HL-60/S4 treated with phorbol 12-myristate 13-acetate at 8.2 ng/mL for 4 days and 3 days (cell line): ENCODE data around the gene HDAC1.

Experiments
- in situ Hi-C: fragments of 300-500 bp; cut with MboI; formaldehyde crosslinking; loops from 2 replicates; pipeline ENCODE4 v1.15.0; 2022; ENCODE audit warnings: low sequenced_read_pairs

HDAC1 gene

GRCh38 chr1:32345289-32345827 is 53.5 kb downstream of the HDAC1 start:
- in situ Hi-C loops: no loop called here

GRCh38 chr1:32346532-32347157 is 54.8 kb downstream of the HDAC1 start:
- in situ Hi-C loops: no loop called here

GRCh38 chr1:32349211-32349708 is 57.4 kb downstream of the HDAC1 start:
- in situ Hi-C loops: no loop called here

- in situ Hi-C loops: loop anchor here (25.0 kb wide), 1 partner anchor 139 kb away; the partner anchor contains the start of genes CCDC28B, DCDC2B, EIF3I and IQCC
These were observed 59.0 kb downstream of the HDAC1 start for GRCh38 chr1:32350785-32351398.

GRCh38 chr1:32351399-32352238 is 59.7 kb downstream of the HDAC1 start:
- in situ Hi-C loops: loop anchor here (25.0 kb wide), 1 partner anchor 139 kb away; the partner anchor contains the start of genes CCDC28B, DCDC2B, EIF3I and IQCC

- in situ Hi-C loops: loop anchor here (25.0 kb wide), 1 partner anchor 140 kb away; the partner anchor contains the start of genes CCDC28B, DCDC2B, EIF3I and IQCC
These were observed 60.4 kb downstream of the HDAC1 start for GRCh38 chr1:32352239-32352745.

- in situ Hi-C loops: loop anchor here (25.0 kb wide), 1 partner anchor 141 kb away; the partner anchor contains the start of genes CCDC28B, DCDC2B, EIF3I and IQCC
These were observed 61.0 kb downstream of the HDAC1 start for GRCh38 chr1:32352831-32353383.

GRCh38 chr1:32353431-32353830 is 61.5 kb downstream of the HDAC1 start:
- in situ Hi-C loops: loop anchor here (25.0 kb wide), 1 partner anchor 141 kb away; the partner anchor contains the start of genes CCDC28B, DCDC2B, EIF3I and IQCC

- in situ Hi-C loops: loop anchor here (25.0 kb wide), 1 partner anchor 142 kb away; the partner anchor contains the start of genes CCDC28B, DCDC2B, EIF3I and IQCC
These were observed 62.1 kb downstream of the HDAC1 start for GRCh38 chr1:32353886-32354570.

GRCh38 chr1:32355778-32356177 is 63.9 kb downstream of the HDAC1 start:
- in situ Hi-C loops: loop anchor here (25.0 kb wide), 1 partner anchor 143 kb away; the partner anchor contains the start of genes CCDC28B, DCDC2B, EIF3I and IQCC

GRCh38 chr1:32356478-32356877 is 64.6 kb downstream of the HDAC1 start:
- in situ Hi-C loops: loop anchor here (25.0 kb wide), 1 partner anchor 144 kb away; the partner anchor contains the start of genes CCDC28B, DCDC2B, EIF3I and IQCC

GRCh38 chr1:32357614-32358013 is 65.7 kb downstream of the HDAC1 start:
- in situ Hi-C loops: loop anchor here (25.0 kb wide), 1 partner anchor 145 kb away; the partner anchor contains the start of genes CCDC28B, DCDC2B, EIF3I and IQCC

- in situ Hi-C loops: loop anchor here (25.0 kb wide), 1 partner anchor 146 kb away; the partner anchor contains the start of genes CCDC28B, DCDC2B, EIF3I and IQCC
These were observed 66.6 kb downstream of the HDAC1 start for GRCh38 chr1:32358435-32358834.

GRCh38 chr1:32361308-32361673 is 69.4 kb downstream of the HDAC1 start:
- in situ Hi-C loops: loop anchor here (25.0 kb wide), 1 partner anchor 149 kb away; the partner anchor contains the start of genes CCDC28B, DCDC2B, EIF3I and IQCC

- in situ Hi-C loops: loop anchor here (25.0 kb wide), 1 partner anchor 150 kb away; the partner anchor contains the start of genes CCDC28B, DCDC2B, EIF3I and IQCC
These were observed 70.0 kb downstream of the HDAC1 start for GRCh38 chr1:32361674-32362473.

GRCh38 chr1:32362474-32363313 is 70.8 kb downstream of the HDAC1 start, which contains the start of the genes FAM229A and TSSK3:
FAM229A (minus strand) TSS chr1:32362485; CDS start chr1:32362091, 394 bp downstream.
TSSK3 (plus strand) TSS chr1:32362539; CDS start chr1:32362702, 163 bp downstream.
- in situ Hi-C loops: loop anchor here (25.0 kb wide), 1 partner anchor 150 kb away; the partner anchor contains the start of genes CCDC28B, DCDC2B, EIF3I and IQCC

- in situ Hi-C loops: loop anchor here (25.0 kb wide), 1 partner anchor 151 kb away; the partner anchor contains the start of genes CCDC28B, DCDC2B, EIF3I and IQCC
These were observed 71.8 kb downstream of the HDAC1 start for GRCh38 chr1:32363713-32364112.
